Kidney epithelial cell (primary cell): ENCODE data around the gene GGA2. TPM values are rescaled to one million over a fixed set of nuclear protein-coding genes. Genes with fewer than 3 reads are reported as not detected.

ENCODE experiments used
- DNase-seq: peaks from one replicate; pipeline ENCODE4 v3.0.0-alpha.2; 2010; ENCODE audit warnings: low read depth
- H3K27me3 ChIP-seq: 2 replicates; pipeline ENCODE4 v1.6.0; 2011; ENCODE audit warnings: low read length; ENCODE audit not compliant: control insufficient read depth, insufficient read depth
- H3K36me3 ChIP-seq: 2 replicates; pipeline ENCODE4 v1.5.1; 2011; ENCODE audit warnings: low read length; ENCODE audit not compliant: control insufficient read depth, insufficient read depth
- H3K4me3 ChIP-seq: 2 replicates; pipeline ENCODE4 v1.5.1; 2011; ENCODE audit warnings: low read depth, mild to moderate bottlenecking, control low read depth, low read length
- CTCF ChIP-seq: IDR thresholded peaks from 2 replicates; pipeline ENCODE4 v1.5.1; 2011; ENCODE audit warnings: mild to moderate bottlenecking, moderate library complexity, low read length, control low read depth, inconsistent platforms; ENCODE audit not compliant: insufficient read depth, poor library complexity, severe bottlenecking
- total RNA-seq: library from RNA; depleted of rRNA; stranded (reverse); fragments of >200 nt; gene quantifications from 2 replicates; pipeline ENCODE4 v1.2.3, GENCODE V29; 2015

The GGA2 gene
- total RNA-seq, 1 donor from 2014 or later, result 41.6 TPM

- no peaks in the 10 kb centered on the region for H3K27me3 ChIP-seq
- peaks cover 8% of the 10 kb centered on the region for H3K36me3 ChIP-seq
- TF ChIP-seq CTCF, result no peak
- no peak for DNase-seq
- no peak overlapping the region for H3K4me3 ChIP-seq
These were observed 27.5 kb downstream of the GGA2 start for GRCh38 chr16:23482778-23483177.

- Histone ChIP-seq H3K36me3 (peaks cover 6% of the 10 kb centered on the region), H3K4me3 (no peak overlapping the region), H3K27me3 (no peaks in the 10 kb centered on the region)
- TF ChIP-seq CTCF, result no peak
- no peak for DNase-seq
These were observed 30.0 kb downstream of the GGA2 start for GRCh38 chr16:23480257-23480656.

- peaks cover 6% of the 10 kb centered on the region for H3K36me3 ChIP-seq
These were observed 31.2 kb downstream of the GGA2 start for GRCh38 chr16:23479138-23479537.

GRCh38 chr16:23478566-23478965 is 31.7 kb downstream of the GGA2 start:
- no peak for DNase-seq
- H3K27me3 ChIP-seq, result no peaks in the 10 kb centered on the region
- no peak overlapping the region for H3K4me3 ChIP-seq
- TF ChIP-seq CTCF, result no peak
- H3K36me3 ChIP-seq, result peaks cover 6% of the 10 kb centered on the region

More at GRCh38 chr16:23479138-23479537, 31.2 kb downstream of the GGA2 start:
- no peak for DNase-seq
- no peak for TF ChIP-seq CTCF
- Histone ChIP-seq H3K27me3 (no peaks in the 10 kb centered on the region), H3K4me3 (no peak overlapping the region)

- peaks cover 4% of the 10 kb centered on the region for H3K36me3 ChIP-seq
- H3K4me3 ChIP-seq, result no peak overlapping the region
- no peaks in the 10 kb centered on the region for H3K27me3 ChIP-seq
- no peak for TF ChIP-seq CTCF
- DNase-seq, result no peak
These were observed 34.0 kb downstream of the GGA2 start for GRCh38 chr16:23476289-23476688.

- peak; percentile 43 for DNase-seq
- H3K4me3 ChIP-seq, result no peak overlapping the region
- TF ChIP-seq CTCF, result no peak
- no peaks in the 10 kb centered on the region for H3K27me3 ChIP-seq
- peaks cover 1% of the 10 kb centered on the region for H3K36me3 ChIP-seq
These were observed 40.5 kb downstream of the GGA2 start for GRCh38 chr16:23469814-23470213.
